SKM-1 treated with dmso at 0.1 percent for 144 hours (cell line): ENCODE data around the gene LDLRAD3.

Experiments
- DNase-seq: peaks from one replicate; lab custom pipeline; 2025; ENCODE audit not compliant: unreplicated experiment; lab: John Stamatoyannopoulos, UW

Gene LDLRAD3

GRCh38 chr11:36095716-36096115, 151.9 kb downstream of the LDLRAD3 start:
- no peak for DNase-seq

- no peak for DNase-seq
These were observed 153.4 kb downstream of the LDLRAD3 start for GRCh38 chr11:36097219-36097650.

- DNase-seq, result no peak
These were observed 154.2 kb downstream of the LDLRAD3 start for GRCh38 chr11:36098087-36098486.

- no peak for DNase-seq
These were observed 155.1 kb downstream of the LDLRAD3 start for GRCh38 chr11:36098853-36099375.

- no peak for DNase-seq
These were observed 157.6 kb downstream of the LDLRAD3 start for GRCh38 chr11:36101466-36101865.

GRCh38 chr11:36102868-36103267, 159.0 kb downstream of the LDLRAD3 start:
- no peak for DNase-seq

- DNase-seq, result no peak
These were observed 160.2 kb downstream of the LDLRAD3 start for GRCh38 chr11:36103933-36104530.

- no peak for DNase-seq
These were observed 160.8 kb downstream of the LDLRAD3 start for GRCh38 chr11:36104660-36104992.

- no peak for DNase-seq
These were observed 162.1 kb downstream of the LDLRAD3 start for GRCh38 chr11:36105743-36106581.

GRCh38 chr11:36107547-36107946, 163.7 kb downstream of the LDLRAD3 start:
- DNase-seq, result no peak

- DNase-seq, result no peak
These were observed 165.2 kb downstream of the LDLRAD3 start for GRCh38 chr11:36108881-36109589.

GRCh38 chr11:36109590-36109849, 165.7 kb downstream of the LDLRAD3 start:
- no peak for DNase-seq

- no peak for DNase-seq
These were observed 166.2 kb downstream of the LDLRAD3 start for GRCh38 chr11:36109850-36110606.

GRCh38 chr11:36110668-36111410, 167.0 kb downstream of the LDLRAD3 start:
- DNase-seq, result no peak

- DNase-seq, result no peak
These were observed 170.2 kb downstream of the LDLRAD3 start for GRCh38 chr11:36114095-36114494.

- DNase-seq, result no peak
These were observed 171.5 kb downstream of the LDLRAD3 start for GRCh38 chr11:36115378-36115801.

GRCh38 chr11:36116161-36116560, 172.3 kb downstream of the LDLRAD3 start:
- no peak for DNase-seq

- DNase-seq, result no peak
These were observed 174.2 kb downstream of the LDLRAD3 start for GRCh38 chr11:36118084-36118483.

GRCh38 chr11:36119300-36119699, 175.4 kb downstream of the LDLRAD3 start:
- DNase-seq, result no peak

GRCh38 chr11:36121054-36121453, 177.2 kb downstream of the LDLRAD3 start:
- no peak for DNase-seq

GRCh38 chr11:36122671-36123070, 178.8 kb downstream of the LDLRAD3 start:
- DNase-seq, result no peak
